Measurements from ENCODE around the gene GPR25.

DNA sequence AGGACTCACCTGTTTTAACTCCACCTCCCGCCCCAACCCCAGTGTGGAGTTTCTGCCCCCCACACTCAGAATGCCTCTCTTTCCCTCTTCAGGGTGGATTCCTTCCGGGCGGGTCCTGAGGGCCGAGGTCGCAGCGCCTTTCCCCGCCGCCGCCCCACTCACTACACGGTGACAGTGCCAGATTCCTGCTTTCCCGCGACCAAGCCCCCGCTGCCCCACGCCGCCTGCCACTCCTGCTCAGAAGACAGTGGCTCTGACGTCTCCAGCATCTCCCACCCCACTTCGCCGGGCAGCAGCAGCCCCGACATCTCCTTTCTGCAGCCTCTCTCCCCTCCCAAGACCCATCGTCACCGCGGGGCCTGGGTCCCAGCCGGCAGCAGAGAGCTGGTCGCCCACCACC lies 38.6 kb downstream of the GPR25 start:
- TF ChIP-seq EP300 (IDR thresholded peaks at IDR 0.05): no peak
- no peak for TF ChIP-seq POLR2A (IDR thresholded peaks at IDR 0.05)
